Naive B cell (primary cell): ENCODE measurements around the gene GALNT16. TPM values are rescaled to one million over a fixed set of nuclear protein-coding genes. Genes with fewer than 3 reads are reported as not detected.
A peak's percentile ranks its signal among the peaks of the same experiment; 100 is the strongest.

Source experiments
- ATAC-seq, 2 donors: fragments of 150-1000 bp; cut with Tn5 transposase; 2 replicates each; pipeline ENCODE4 v1.10.0; 2021; ENCODE audit warnings: low read depth in 2 of 2, mild to moderate bottlenecking in 2 of 2, moderate library complexity in 2 of 2
- DNase-seq: peaks from one replicate; pipeline ENCODE4 v3.0.0; 2022
- H3K27ac Mint-ChIP-seq, 6 donors: one replicate each; pipeline ENCODE4 v1.8.0; 2020 to 2022; ENCODE audit warnings: mild to moderate bottlenecking in 6 of 6, mixed read lengths in 6 of 6, moderate library complexity in 5 of 6, inconsistent platforms in 2 of 6
- H3K27me3 Mint-ChIP-seq, 3 donors: one replicate each; pipeline ENCODE4 v1.8.0; 2021 to 2022; ENCODE audit warnings: mixed read lengths in 3 of 3, mild to moderate bottlenecking in 1 of 3
- H3K36me3 Mint-ChIP-seq, 2 donors: one replicate each; pipeline ENCODE4 v1.8.0; 2020 to 2022; ENCODE audit warnings: mixed read lengths in 2 of 2, inconsistent platforms in 1 of 2, mild to moderate bottlenecking in 1 of 2
- H3K4me1 Mint-ChIP-seq, 3 donors: one replicate each; pipeline ENCODE4 v1.8.0; 2020 to 2022; ENCODE audit warnings: mixed read lengths in 3 of 3, inconsistent platforms in 1 of 3, mild to moderate bottlenecking in 1 of 3, moderate library complexity in 1 of 3
- H3K4me3 Mint-ChIP-seq, 8 donors: one replicate each; pipeline ENCODE4 v1.8.0; 2020 to 2022; ENCODE audit warnings: mild to moderate bottlenecking in 8 of 8, mixed read lengths in 8 of 8, moderate library complexity in 8 of 8, inconsistent platforms in 2 of 8
- H3K9me3 Mint-ChIP-seq, 7 donors: one replicate each; pipeline ENCODE4 v1.8.0; 2020 to 2022; ENCODE audit warnings: mixed read lengths in 7 of 7, mild to moderate bottlenecking in 5 of 7, inconsistent platforms in 2 of 7, moderate library complexity in 1 of 7
- polyA plus RNA-seq, 6 donors: library from polyadenylated mRNA; unstranded; fragments of 300-500 nt; fragmentation: Illumina TruSeq; gene quantifications; one replicate each; pipeline ENCODE4 v1.2.3, GENCODE V29; 2021; ENCODE audit warnings: low read depth in 6 of 6

The GALNT16 gene
- polyA plus RNA-seq, 6 donors from 2014 or later: not detected

DNA sequence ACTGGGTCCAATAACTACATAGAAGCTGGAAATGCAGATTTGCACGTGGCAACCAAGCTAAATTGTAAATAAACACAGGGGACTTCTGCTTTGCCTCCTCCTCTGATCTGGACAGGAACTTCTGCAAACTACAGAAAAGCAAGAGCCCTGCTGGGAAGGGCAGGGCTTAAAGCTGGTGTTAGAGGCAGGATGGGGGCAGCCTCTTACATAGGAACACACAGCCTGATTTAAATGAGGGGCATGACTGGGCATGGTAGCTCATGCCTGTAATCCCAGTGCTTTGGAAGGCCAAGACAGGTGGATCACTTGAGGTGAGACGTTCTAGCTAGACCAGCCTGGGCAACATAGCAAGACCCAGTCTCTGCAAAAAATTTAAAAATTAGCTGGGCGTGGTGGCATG, 91.4 kb downstream of the GALNT16 start:
- Mint-ChIP-seq H3K9me3 (no peaks in the 10 kb centered on the region), H3K27ac (peak overlapping the region; percentile 19 to 85 (median 72)), H3K27me3 (peaks cover 0 to 7% (median 6%) of the 10 kb centered on the region in 3 donors), H3K4me3 (peak overlapping the region in 1 of 8 donors; percentile 47), H3K4me1 (peaks cover 22 to 39% (median 31%) of the 10 kb centered on the region in 3 donors), H3K36me3 (no peaks in the 10 kb centered on the region)
- no peak for DNase-seq
- ATAC-seq: peak; percentile 24 to 28

GRCh38 chr14:69351911-69352310, 92.0 kb downstream of the GALNT16 start:
- no peaks in the 10 kb centered on the region for H3K9me3 Mint-ChIP-seq
- H3K4me3 Mint-ChIP-seq: peak overlapping the region in 1 of 8 donors; percentile 54
- no peak for ATAC-seq
- no peak for DNase-seq
- peaks cover 22 to 39% (median 34%) of the 10 kb centered on the region in 3 donors for H3K4me1 Mint-ChIP-seq
- peaks cover 0 to 7% (median 6%) of the 10 kb centered on the region in 3 donors for H3K27me3 Mint-ChIP-seq
- peak overlapping the region in 4 of 6 donors; percentile 19 to 92 (median 64) for H3K27ac Mint-ChIP-seq
- no peaks in the 10 kb centered on the region for H3K36me3 Mint-ChIP-seq

DNA sequence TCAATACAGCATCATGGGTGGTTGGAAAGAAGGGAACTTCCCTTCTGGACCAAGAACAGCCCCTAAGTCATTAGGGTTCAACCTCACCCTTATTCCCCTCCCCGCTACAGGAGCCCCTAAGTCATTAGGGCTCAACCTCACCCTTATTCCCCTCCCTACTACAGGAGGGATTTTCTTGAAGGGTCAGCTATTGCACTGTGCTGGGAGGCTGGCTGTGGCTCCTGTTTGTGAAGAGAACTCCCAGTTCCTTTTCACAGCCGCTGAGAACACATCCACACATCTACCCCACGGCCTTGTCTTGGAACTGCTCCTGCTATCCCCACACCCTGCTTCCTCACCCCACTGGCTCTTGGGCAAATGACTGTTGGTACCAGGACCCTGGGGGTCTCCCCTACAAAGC, 93.2 kb downstream of the GALNT16 start:
- no peaks in the 10 kb centered on the region for H3K27me3 Mint-ChIP-seq
- H3K4me3 Mint-ChIP-seq: peak overlapping the region in 1 of 8 donors; percentile 74
- peaks cover 22 to 39% (median 36%) of the 10 kb centered on the region in 3 donors for H3K4me1 Mint-ChIP-seq
- ATAC-seq (no peak), DNase-seq (no peak)
- H3K36me3 Mint-ChIP-seq: no peaks in the 10 kb centered on the region
- no peaks in the 10 kb centered on the region for H3K9me3 Mint-ChIP-seq
- H3K27ac Mint-ChIP-seq: peak overlapping the region in 4 of 6 donors; percentile 87 to 99 (median 92)

DNA sequence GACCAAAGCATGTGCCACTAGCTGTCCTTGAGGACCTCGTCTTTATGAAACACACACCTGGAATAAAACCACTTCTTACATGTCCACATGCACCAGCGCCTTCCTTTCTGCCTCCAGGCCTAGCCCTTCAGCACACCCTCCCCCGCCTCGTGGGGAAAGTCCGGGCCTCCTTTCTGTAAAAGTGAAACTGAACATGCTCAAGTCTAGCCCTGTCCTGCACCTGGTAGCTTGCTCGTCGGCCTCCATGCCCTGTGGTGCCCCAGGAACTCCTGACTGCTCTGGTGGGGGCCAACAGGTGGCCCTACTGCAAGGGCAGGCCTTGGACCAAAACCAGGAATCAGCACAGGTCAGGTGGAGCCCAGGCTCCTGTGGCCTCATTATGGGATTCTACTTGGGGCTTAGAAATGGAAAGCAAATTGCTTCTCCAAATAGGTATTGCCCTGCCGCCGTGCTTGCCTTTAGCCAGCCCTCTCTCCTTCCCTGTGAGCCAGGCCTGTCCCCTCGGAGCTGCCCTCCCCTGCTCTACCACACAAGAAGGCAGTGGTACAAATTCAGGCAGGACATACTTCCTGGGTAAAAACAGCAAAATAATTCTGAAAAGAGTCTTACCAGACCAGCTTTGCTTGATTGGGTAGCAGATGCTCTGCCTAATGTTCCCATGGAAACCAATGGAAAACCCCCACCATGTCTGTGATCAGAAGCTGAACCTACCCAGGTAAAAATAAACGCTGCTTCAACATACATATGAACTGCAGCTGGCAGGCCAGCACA, 94.6 kb downstream of the GALNT16 start:
- H3K9me3 Mint-ChIP-seq: no peaks in the 10 kb centered on the region
- peak; percentile 88 to 91 for ATAC-seq

GRCh38 chr14:69355154-69355597, 95.2 kb downstream of the GALNT16 start:
- H3K9me3 Mint-ChIP-seq: no peaks in the 10 kb centered on the region
- peak overlapping the region; percentile 74 to 100 (median 94) for H3K27ac Mint-ChIP-seq
- no peaks in the 10 kb centered on the region for H3K36me3 Mint-ChIP-seq
- H3K4me3 Mint-ChIP-seq: peak overlapping the region in 7 of 8 donors; percentile 55 to 91 (median 88)
- H3K4me1 Mint-ChIP-seq: peaks cover 27 to 40% (median 38%) of the 10 kb centered on the region in 3 donors
- ATAC-seq (no peak), DNase-seq (no peak)
- no peaks in the 10 kb centered on the region for H3K27me3 Mint-ChIP-seq

More for the DNA sequence above, 94.6 kb downstream of the GALNT16 start:
- peak; percentile 66 for DNase-seq
- Mint-ChIP-seq H3K36me3 (no peaks in the 10 kb centered on the region), H3K27me3 (no peaks in the 10 kb centered on the region), H3K4me3 (peak overlapping the region; percentile 10 to 91 (median 81)), H3K4me1 (peaks cover 27 to 39% (median 36%) of the 10 kb centered on the region in 3 donors), H3K27ac (peak overlapping the region; percentile 74 to 100 (median 94))

- Mint-ChIP-seq H3K4me3 (peak overlapping the region in 5 of 8 donors; percentile 42 to 91 (median 74)), H3K9me3 (no peaks in the 10 kb centered on the region), H3K27me3 (no peaks in the 10 kb centered on the region), H3K36me3 (no peaks in the 10 kb centered on the region), H3K4me1 (peaks cover 32 to 46% (median 44%) of the 10 kb centered on the region in 3 donors), H3K27ac (peak overlapping the region; percentile 64 to 100 (median 92))
- no peak for DNase-seq
- no peak for ATAC-seq
Observed at GRCh38 chr14:69355607-69356281, 95.8 kb downstream of the GALNT16 start.

- no peak for ATAC-seq
- no peaks in the 10 kb centered on the region for H3K27me3 Mint-ChIP-seq
- no peak overlapping the region for H3K4me3 Mint-ChIP-seq
- H3K27ac Mint-ChIP-seq: peak overlapping the region in 1 of 6 donors; percentile 84
- H3K36me3 Mint-ChIP-seq: no peaks in the 10 kb centered on the region
- peaks cover 39 to 44% (median 43%) of the 10 kb centered on the region in 3 donors for H3K4me1 Mint-ChIP-seq
- no peak for DNase-seq
- H3K9me3 Mint-ChIP-seq: no peaks in the 10 kb centered on the region
Observed at GRCh38 chr14:69356903-69357543, 97.1 kb downstream of the GALNT16 start.

GRCh38 chr14:69357544-69358200, 97.7 kb downstream of the GALNT16 start:
- no peaks in the 10 kb centered on the region for H3K9me3 Mint-ChIP-seq
- ATAC-seq: no peak
- peaks cover 33 to 44% (median 37%) of the 10 kb centered on the region in 3 donors for H3K4me1 Mint-ChIP-seq
- no peaks in the 10 kb centered on the region for H3K27me3 Mint-ChIP-seq
- no peaks in the 10 kb centered on the region for H3K36me3 Mint-ChIP-seq
- H3K27ac Mint-ChIP-seq: peak overlapping the region in 2 of 6 donors; percentile 19 to 60
- peak overlapping the region in 2 of 8 donors; percentile 15 to 56 for H3K4me3 Mint-ChIP-seq
- no peak for DNase-seq

- Mint-ChIP-seq H3K4me1 (peaks cover 32 to 41% (median 34%) of the 10 kb centered on the region in 3 donors), H3K27me3 (no peaks in the 10 kb centered on the region), H3K36me3 (no peaks in the 10 kb centered on the region), H3K9me3 (no peaks in the 10 kb centered on the region), H3K4me3 (peak overlapping the region in 1 of 8 donors; percentile 32), H3K27ac (peak overlapping the region in 3 of 6 donors; percentile 19 to 66 (median 62))
- ATAC-seq (peak in 1 of 2 donors; percentile 10), DNase-seq (no peak)
Observed at GRCh38 chr14:69358233-69358963, 98.4 kb downstream of the GALNT16 start.

DNA sequence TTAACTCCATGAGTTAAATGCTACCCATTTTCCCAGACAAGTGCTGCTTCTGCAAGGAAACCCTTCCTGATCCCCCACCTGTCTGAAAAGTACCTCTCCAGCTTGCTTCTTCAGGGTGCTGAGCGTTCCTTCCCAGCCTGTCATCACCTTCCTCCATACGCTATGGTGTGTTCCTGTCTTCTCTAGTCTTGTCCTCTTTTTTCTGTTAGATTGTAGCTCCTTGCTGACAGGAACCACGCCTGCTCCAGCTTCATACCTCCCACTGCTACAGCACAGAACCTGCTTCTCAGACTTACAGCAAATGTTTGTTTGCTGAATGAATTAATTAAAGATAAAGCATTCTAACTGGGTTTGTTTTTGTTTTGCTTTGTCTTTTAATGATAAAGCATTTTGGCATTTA, 99.0 kb downstream of the GALNT16 start:
- no peak for ATAC-seq
- Mint-ChIP-seq H3K9me3 (no peaks in the 10 kb centered on the region), H3K4me3 (peak overlapping the region in 1 of 8 donors; percentile 32), H3K36me3 (no peaks in the 10 kb centered on the region), H3K27ac (peak overlapping the region in 4 of 6 donors; percentile 0 to 66 (median 10)), H3K4me1 (peaks cover 28 to 35% (median 32%) of the 10 kb centered on the region in 3 donors), H3K27me3 (no peaks in the 10 kb centered on the region)
- no peak for DNase-seq

DNA sequence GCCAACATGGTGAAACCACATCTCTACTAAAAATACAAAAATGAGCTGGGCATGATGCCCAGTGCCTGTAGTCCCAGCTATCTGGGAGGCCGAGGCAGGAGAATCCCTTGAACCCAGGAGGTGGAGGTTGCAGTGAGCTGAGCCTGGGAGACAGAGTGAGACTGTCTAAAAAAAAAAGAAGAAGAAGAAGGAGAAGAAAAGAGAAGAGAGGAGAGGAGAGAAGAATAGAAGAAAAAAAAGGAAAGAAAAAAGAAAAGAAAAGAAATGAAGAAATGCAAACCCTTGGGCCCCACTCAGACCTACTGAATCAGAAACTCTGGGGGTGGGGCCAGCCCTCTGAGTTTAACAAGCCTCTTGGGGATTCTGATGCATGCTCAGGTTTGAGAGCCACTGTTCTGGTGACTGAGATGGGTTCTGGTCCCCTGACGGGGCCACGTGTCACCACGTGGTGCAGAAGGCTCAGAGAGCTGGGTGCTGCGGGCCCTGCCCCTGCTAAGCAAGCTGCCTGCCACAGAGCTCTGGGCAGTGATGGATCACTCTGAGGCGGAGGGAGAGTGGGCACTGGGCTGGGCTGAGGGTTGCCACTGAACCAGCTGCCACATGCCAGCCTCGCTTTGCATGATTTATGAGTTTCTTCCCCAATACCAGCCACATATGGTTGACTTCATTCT, 100.6 kb downstream of the GALNT16 start:
- no peaks in the 10 kb centered on the region for H3K27me3 Mint-ChIP-seq
- H3K36me3 Mint-ChIP-seq: no peaks in the 10 kb centered on the region
- no peaks in the 10 kb centered on the region for H3K9me3 Mint-ChIP-seq
- peaks cover 12 to 19% (median 17%) of the 10 kb centered on the region in 3 donors for H3K4me1 Mint-ChIP-seq
- H3K4me3 Mint-ChIP-seq: peak overlapping the region in 3 of 8 donors; percentile 47 to 71 (median 54)
- peak overlapping the region in 3 of 6 donors; percentile 28 to 79 (median 51) for H3K27ac Mint-ChIP-seq
- ATAC-seq (peak; percentile 74 to 75), DNase-seq (no peak)

DNA sequence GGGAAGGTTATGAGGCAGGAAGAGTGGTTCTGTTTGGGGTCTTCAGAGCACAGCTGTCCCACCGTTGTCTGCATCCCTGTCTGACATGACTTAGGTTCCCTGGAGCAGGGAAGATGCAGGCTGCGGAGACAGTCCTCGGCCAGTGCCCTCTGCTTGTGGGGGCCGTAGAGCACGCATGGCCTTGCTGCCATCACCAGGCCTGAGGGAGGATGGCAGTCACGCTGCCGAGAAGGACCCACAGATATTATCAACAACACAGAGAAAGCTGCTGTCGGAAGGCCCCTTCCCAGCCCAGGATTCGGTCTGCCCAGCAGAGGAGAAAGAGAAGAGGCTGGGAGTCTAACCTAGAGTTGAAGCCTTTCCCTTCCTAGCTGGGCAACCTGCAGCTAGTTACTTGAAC, 103.1 kb downstream of the GALNT16 start:
- no peak overlapping the region for H3K4me3 Mint-ChIP-seq
- no peaks in the 10 kb centered on the region for H3K36me3 Mint-ChIP-seq
- no peak for ATAC-seq
- no peak overlapping the region for H3K27ac Mint-ChIP-seq
- H3K4me1 Mint-ChIP-seq: peaks cover 12 to 17% (median 14%) of the 10 kb centered on the region in 3 donors
- no peaks in the 10 kb centered on the region for H3K27me3 Mint-ChIP-seq
- no peak for DNase-seq
- no peaks in the 10 kb centered on the region for H3K9me3 Mint-ChIP-seq
